ENCODE results near the gene HERC4. TPM values are rescaled to one million over a fixed set of nuclear protein-coding genes. Genes with fewer than 3 reads are reported as not detected.
A peak's percentile ranks its signal among the peaks of the same experiment; 100 is the strongest.
"Not testable (repeated sequence)": the region's sequence is repeated elsewhere in the genome, so short reads cannot be mapped to it uniquely, and the experiment has no call there.

Gene HERC4
- polyA plus RNA-seq, 1 donor = 43.0 TPM

- Histone ChIP-seq H3K36me3 (ENCODE audit: control insufficient read depth, insufficient read depth, low read length) (peaks cover 37% of the 10 kb centered on the region), H3K9me3 (ENCODE audit: control insufficient read depth, low read depth, low read length) (peaks cover 3% of the 10 kb centered on the region), H3K4me1 (ENCODE audit: control insufficient read depth, insufficient read depth, low read length) (no peaks in the 10 kb centered on the region), H3K27me3 (ENCODE audit: control insufficient read depth, insufficient read depth, low read length) (no peaks in the 10 kb centered on the region), H3K4me3 (ENCODE audit: low read length) (no peak overlapping the region), H3K27ac (ENCODE audit: low read length) (no peak overlapping the region)
- no CpG with 5 or more reads among the region's 11 CpGs for WGBS (ENCODE audit: insufficient coverage, low lambda C conversion rate)
- DNase-seq = no peak
Observed at GRCh38 chr10:68010426-68010940, 64.6 kb downstream of the HERC4 start.

GRCh38 chr10:68007356-68007755, 67.7 kb downstream of the HERC4 start:
- H3K36me3 ChIP-seq (ENCODE audit: control insufficient read depth, insufficient read depth, low read length) = peaks cover 39% of the 10 kb centered on the region
- 100% methylated on average over 2 of the region's 3 CpGs for WGBS (ENCODE audit: insufficient coverage, low lambda C conversion rate)

DNA sequence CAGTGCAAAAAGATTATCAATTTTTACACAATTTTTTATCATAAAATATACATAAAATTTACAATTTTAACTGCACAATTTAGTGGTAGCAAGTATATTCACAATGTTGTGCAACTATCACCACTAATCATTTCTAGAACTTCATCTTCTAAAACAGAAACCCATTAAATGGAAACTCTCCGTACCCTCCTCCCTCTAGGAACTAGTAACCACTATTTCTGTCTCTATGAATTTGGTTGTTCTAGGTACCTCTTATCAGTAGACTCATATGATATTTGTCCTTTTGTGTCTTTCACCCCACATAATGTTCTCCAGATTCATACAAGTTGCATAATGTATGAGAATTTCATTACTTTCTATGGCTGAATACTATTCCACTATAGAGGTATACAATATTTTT, 73.5 kb downstream of the HERC4 start:
- H3K9me3 ChIP-seq (ENCODE audit: control insufficient read depth, low read depth, low read length) = no peaks in the 10 kb centered on the region

More at GRCh38 chr10:68007356-68007755, 67.7 kb downstream of the HERC4 start:
- H3K9me3 ChIP-seq (ENCODE audit: control insufficient read depth, low read depth, low read length) = peaks cover 3% of the 10 kb centered on the region
- DNase-seq = no peak
- H3K27ac ChIP-seq (ENCODE audit: low read length) = no peak overlapping the region
- H3K4me1 ChIP-seq (ENCODE audit: control insufficient read depth, insufficient read depth, low read length) = no peaks in the 10 kb centered on the region
- no peak overlapping the region for H3K4me3 ChIP-seq (ENCODE audit: low read length)
- no peaks in the 10 kb centered on the region for H3K27me3 ChIP-seq (ENCODE audit: control insufficient read depth, insufficient read depth, low read length)

DNA sequence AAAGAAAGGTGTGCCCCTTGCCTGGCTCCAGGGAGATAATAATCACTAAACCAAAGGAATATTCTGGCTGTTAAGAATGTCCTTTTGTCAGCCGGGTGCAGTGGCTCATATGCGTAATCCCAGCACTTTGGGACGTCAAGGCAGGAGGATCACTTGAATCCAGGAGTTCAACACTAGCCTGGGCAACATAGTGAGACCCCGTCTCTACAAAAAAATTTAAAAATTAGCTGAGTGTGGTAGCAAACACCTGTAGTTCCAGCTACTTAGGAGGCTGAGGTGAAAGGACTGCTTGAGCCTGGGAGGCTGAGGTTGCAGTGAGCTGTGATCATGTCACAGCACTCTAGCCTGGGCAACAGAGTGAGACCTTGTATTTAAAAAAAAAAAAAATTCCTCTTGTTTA, 74.1 kb downstream of the HERC4 start:
- peaks cover 23% of the 10 kb centered on the region for H3K36me3 ChIP-seq (ENCODE audit: control insufficient read depth, insufficient read depth, low read length)
- no peak overlapping the region for H3K4me3 ChIP-seq (ENCODE audit: low read length)
- 100% methylated on average over 1 of the region's 4 CpGs for WGBS (ENCODE audit: insufficient coverage, low lambda C conversion rate)
- no peaks in the 10 kb centered on the region for H3K27me3 ChIP-seq (ENCODE audit: control insufficient read depth, insufficient read depth, low read length)
- no peak for DNase-seq
- no peaks in the 10 kb centered on the region for H3K9me3 ChIP-seq (ENCODE audit: control insufficient read depth, low read depth, low read length)
- no peak overlapping the region for H3K27ac ChIP-seq (ENCODE audit: low read length)
- no peaks in the 10 kb centered on the region for H3K4me1 ChIP-seq (ENCODE audit: control insufficient read depth, insufficient read depth, low read length)

More for the DNA sequence above, 73.5 kb downstream of the HERC4 start:
- peaks cover 23% of the 10 kb centered on the region for H3K36me3 ChIP-seq (ENCODE audit: control insufficient read depth, insufficient read depth, low read length)
- H3K27me3 ChIP-seq (ENCODE audit: control insufficient read depth, insufficient read depth, low read length) = no peaks in the 10 kb centered on the region
- no peaks in the 10 kb centered on the region for H3K4me1 ChIP-seq (ENCODE audit: control insufficient read depth, insufficient read depth, low read length)
- no peak overlapping the region for H3K4me3 ChIP-seq (ENCODE audit: low read length)
- H3K27ac ChIP-seq (ENCODE audit: low read length) = no peak overlapping the region
- DNase-seq = no peak
- 100% methylated on average over 1 of the region's 1 CpG for WGBS (ENCODE audit: insufficient coverage, low lambda C conversion rate)

- peaks cover 23% of the 10 kb centered on the region for H3K36me3 ChIP-seq (ENCODE audit: control insufficient read depth, insufficient read depth, low read length)
- no peaks in the 10 kb centered on the region for H3K27me3 ChIP-seq (ENCODE audit: control insufficient read depth, insufficient read depth, low read length)
- no peak for DNase-seq
- no peaks in the 10 kb centered on the region for H3K4me1 ChIP-seq (ENCODE audit: control insufficient read depth, insufficient read depth, low read length)
- H3K27ac ChIP-seq (ENCODE audit: low read length) = no peak overlapping the region
- H3K9me3 ChIP-seq (ENCODE audit: control insufficient read depth, low read depth, low read length) = no peaks in the 10 kb centered on the region
- no peak overlapping the region for H3K4me3 ChIP-seq (ENCODE audit: low read length)
Observed at GRCh38 chr10:67990093-67990492, 85.0 kb downstream of the HERC4 start.

- Histone ChIP-seq H3K27me3 (ENCODE audit: control insufficient read depth, insufficient read depth, low read length) (no peaks in the 10 kb centered on the region), H3K36me3 (ENCODE audit: control insufficient read depth, insufficient read depth, low read length) (peaks cover 33% of the 10 kb centered on the region), H3K4me3 (ENCODE audit: low read length) (no peak overlapping the region), H3K9me3 (ENCODE audit: control insufficient read depth, low read depth, low read length) (no peaks in the 10 kb centered on the region), H3K27ac (ENCODE audit: low read length) (no peak overlapping the region), H3K4me1 (ENCODE audit: control insufficient read depth, insufficient read depth, low read length) (no peaks in the 10 kb centered on the region)
- WGBS (ENCODE audit: insufficient coverage, low lambda C conversion rate) = 100% methylated on average over 1 of the region's 1 CpG
- DNase-seq = no peak
Observed at GRCh38 chr10:67988606-67989005, 86.5 kb downstream of the HERC4 start.

- peaks cover 43% of the 10 kb centered on the region for H3K36me3 ChIP-seq (ENCODE audit: control insufficient read depth, insufficient read depth, low read length)
- not testable (repeated sequence) for H3K27ac ChIP-seq (ENCODE audit: low read length); DNase-seq; H3K4me1 ChIP-seq (ENCODE audit: control insufficient read depth, insufficient read depth, low read length); H3K4me3 ChIP-seq (ENCODE audit: low read length); H3K9me3 ChIP-seq (ENCODE audit: control insufficient read depth, low read depth, low read length); H3K27me3 ChIP-seq (ENCODE audit: control insufficient read depth, insufficient read depth, low read length)
- WGBS (ENCODE audit: insufficient coverage, low lambda C conversion rate) = 100% methylated on average over 1 of the region's 8 CpGs
Observed at GRCh38 chr10:67982603-67983002, 92.5 kb downstream of the HERC4 start.

DNA sequence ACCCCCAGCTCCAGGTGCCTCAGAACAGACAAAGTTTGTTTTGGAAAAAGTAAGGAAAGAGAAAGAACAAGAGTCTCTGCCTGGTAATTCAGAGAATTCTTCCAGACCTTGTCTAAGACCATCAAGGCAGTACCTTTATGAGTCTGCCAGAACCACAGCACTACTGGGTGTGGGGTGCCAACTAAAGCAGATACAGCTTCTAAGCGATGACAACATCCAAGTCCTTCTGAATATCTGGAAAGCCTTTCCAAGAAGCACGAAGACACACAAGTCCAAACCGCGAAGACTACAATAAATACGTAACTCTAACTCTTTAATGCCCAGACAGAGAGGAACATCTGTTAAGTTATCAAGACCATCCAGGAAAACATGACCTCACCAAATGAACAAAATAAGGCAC, 96.3 kb downstream of the HERC4 start:
- no CpG with 5 or more reads among the region's 5 CpGs for WGBS (ENCODE audit: insufficient coverage, low lambda C conversion rate)
- no peaks in the 10 kb centered on the region for H3K27me3 ChIP-seq (ENCODE audit: control insufficient read depth, insufficient read depth, low read length)
- peaks cover 36% of the 10 kb centered on the region for H3K36me3 ChIP-seq (ENCODE audit: control insufficient read depth, insufficient read depth, low read length)
- H3K4me1 ChIP-seq (ENCODE audit: control insufficient read depth, insufficient read depth, low read length) = peaks cover 11% of the 10 kb centered on the region
- H3K27ac ChIP-seq (ENCODE audit: low read length) = no peak overlapping the region
- DNase-seq = no peak
- H3K4me3 ChIP-seq (ENCODE audit: low read length) = no peak overlapping the region
- no peaks in the 10 kb centered on the region for H3K9me3 ChIP-seq (ENCODE audit: control insufficient read depth, low read depth, low read length)

- Histone ChIP-seq H3K36me3 (ENCODE audit: control insufficient read depth, insufficient read depth, low read length) (peaks cover 37% of the 10 kb centered on the region), H3K4me3 (ENCODE audit: low read length) (no peak overlapping the region), H3K4me1 (ENCODE audit: control insufficient read depth, insufficient read depth, low read length) (peaks cover 11% of the 10 kb centered on the region), H3K27ac (ENCODE audit: low read length) (peak overlapping the region; percentile 64), H3K27me3 (ENCODE audit: control insufficient read depth, insufficient read depth, low read length) (no peaks in the 10 kb centered on the region), H3K9me3 (ENCODE audit: control insufficient read depth, low read depth, low read length) (no peaks in the 10 kb centered on the region)
- no CpG with 5 or more reads among the region's 2 CpGs for WGBS (ENCODE audit: insufficient coverage, low lambda C conversion rate)
- DNase-seq = peak; percentile 72 to 83
Observed at GRCh38 chr10:67977251-67977650, 97.8 kb downstream of the HERC4 start.

- peaks cover 39% of the 10 kb centered on the region for H3K36me3 ChIP-seq (ENCODE audit: control insufficient read depth, insufficient read depth, low read length)
- peak overlapping the region; percentile 63 for H3K27ac ChIP-seq (ENCODE audit: low read length)
- DNase-seq = peak; percentile 5 to 41
- H3K4me3 ChIP-seq (ENCODE audit: low read length) = no peak overlapping the region
- H3K9me3 ChIP-seq (ENCODE audit: control insufficient read depth, low read depth, low read length) = peaks cover 6% of the 10 kb centered on the region
- H3K4me1 ChIP-seq (ENCODE audit: control insufficient read depth, insufficient read depth, low read length) = peaks cover 11% of the 10 kb centered on the region
- H3K27me3 ChIP-seq (ENCODE audit: control insufficient read depth, insufficient read depth, low read length) = no peaks in the 10 kb centered on the region
- WGBS (ENCODE audit: insufficient coverage, low lambda C conversion rate) = no CpG with 5 or more reads among the region's 3 CpGs
Observed at GRCh38 chr10:67976292-67977245, 98.5 kb downstream of the HERC4 start.
